Endothelial cell of umbilical vein (primary cell): ENCODE data around the gene CDH3. TPM values are rescaled to one million over a fixed set of nuclear protein-coding genes. Genes with fewer than 3 reads are reported as not detected.

Experiments used
- BruUV-seq: library from RNA; stranded (reverse); fragments of 400-500 nt; replicated peaks from 2 replicates; lab custom pipeline; 2021; lab: Mats Ljungman, UMichigan
- CTCF ChIA-PET: fragments of 300-600, 350-600 bp; sonication (Branson Sonifier 250); formaldehyde crosslinking; loops from one replicate; lab custom pipeline; 2021; ENCODE audit warnings: antibody characterized with exemption, inconsistent platforms; lab: Charles Lee
- POLR2A ChIA-PET: fragments of 300-600, 350-600 bp; sonication (Branson Sonifier 250); formaldehyde crosslinking; loops from one replicate; lab custom pipeline; 2021; ENCODE audit warnings: antibody characterized with exemption, inconsistent platforms; lab: Charles Lee
- DNase-seq: peaks from one replicate; pipeline ENCODE4 v3.0.0-alpha.2; 2011; ENCODE audit warnings: low read depth, low spot score
- FAIRE-seq: peaks from 2 replicates; lab custom pipeline; 2011; peaks lifted over from hg19 to GRCh38; lab: Jason Lieb, UNC
- H2AFZ ChIP-seq: 2 replicates; pipeline ENCODE4 v1.6.0; 2012; ENCODE audit warnings: low read depth, low read length, control low read depth, inconsistent platforms
- H3K27ac ChIP-seq: 2 replicates; pipeline ENCODE4 v1.5.1; 2011; ENCODE audit warnings: low read depth, mild to moderate bottlenecking, control low read depth, low read length, moderate library complexity; ENCODE audit not compliant: insufficient read depth
- H3K27me3 ChIP-seq, 2 experiments: 2 replicates each; pipeline versions ENCODE4 v1.6.0 to v1.6.1; 2011; ENCODE audit warnings: low read length in 2 of 2, mixed read lengths in 1 of 2; ENCODE audit not compliant: control insufficient read depth in 2 of 2, insufficient read depth in 2 of 2
- H3K36me3 ChIP-seq, 2 experiments: 2 replicates in 1 of 2; 3 replicates in 1 of 2; pipeline ENCODE4 v1.5.1; 2011; ENCODE audit warnings: low read length in 2 of 2, mild to moderate bottlenecking in 1 of 2, moderate library complexity in 1 of 2; ENCODE audit not compliant: control insufficient read depth in 2 of 2, insufficient read depth in 2 of 2; ENCODE audit errors: extremely low read depth in 1 of 2
- H3K4me1 ChIP-seq: 3 replicates; pipeline ENCODE4 v1.5.1; 2011; ENCODE audit warnings: mild to moderate bottlenecking, low read length; ENCODE audit not compliant: control insufficient read depth, insufficient read depth; ENCODE audit errors: extremely low read depth
- H3K4me2 ChIP-seq: 2 replicates; pipeline ENCODE4 v1.6.1; 2011; ENCODE audit warnings: low read length, control low read depth, mixed read lengths; ENCODE audit not compliant: insufficient read depth
- H3K4me3 ChIP-seq, 3 experiments: fragments of 200-600 bp in 1 of 3; sonication (generic), shearing (Covaris generic) in 1 of 3; replicated peaks in 1 of 3; 2 replicates each; pipeline ENCODE4 v1.5.1; 2011 to 2016; ENCODE audit warnings: control low read depth in 3 of 3, low read length in 3 of 3, mild to moderate bottlenecking in 2 of 3, inconsistent platforms in 1 of 3, low read depth in 1 of 3, moderate library complexity in 1 of 3; ENCODE audit not compliant: insufficient read depth in 1 of 3
- H3K79me2 ChIP-seq: 2 replicates; pipeline ENCODE4 v1.6.0; 2012; ENCODE audit warnings: low read length, inconsistent platforms; ENCODE audit not compliant: control insufficient read depth, insufficient read depth
- H3K9ac ChIP-seq: replicated peaks from 2 replicates; pipeline ENCODE3; 2011; ENCODE audit warnings: low read length, control low read depth; ENCODE audit not compliant: insufficient read depth; ENCODE audit errors: extremely low read depth
- H3K9me1 ChIP-seq: replicated peaks from 3 replicates; pipeline ENCODE4 v1.6.0; 2011; ENCODE audit warnings: mild to moderate bottlenecking, low read length; ENCODE audit not compliant: control insufficient read depth, insufficient read depth; ENCODE audit errors: extremely low read depth
- H3K9me3 ChIP-seq: replicated peaks from 2 replicates; pipeline ENCODE4 v1.5.1; 2012; ENCODE audit warnings: low read length, inconsistent platforms; ENCODE audit not compliant: control insufficient read depth, insufficient read depth
- H4K20me1 ChIP-seq: replicated peaks from 2 replicates; pipeline ENCODE3; 2011; ENCODE audit warnings: mild to moderate bottlenecking, low read length; ENCODE audit not compliant: control insufficient read depth, insufficient read depth; ENCODE audit errors: extremely low read depth
- CTCF ChIP-seq, 2 donors: IDR thresholded peaks; 1 replicate in 1 of 2; 2 replicates in 1 of 2; pipeline ENCODE4 v1.5.1; 2011; ENCODE audit warnings: low read length in 2 of 2, mild to moderate bottlenecking in 2 of 2, moderate library complexity in 2 of 2, control low read depth in 1 of 2, inconsistent platforms in 1 of 2, low read depth in 1 of 2; ENCODE audit not compliant: insufficient read depth in 1 of 2; ENCODE audit errors: extremely low read depth in 1 of 2
- EZH2 ChIP-seq: IDR thresholded peaks from 2 replicates; pipeline ENCODE4 v1.6.1; 2012; ENCODE audit warnings: borderline replicate concordance, low read depth, mild to moderate bottlenecking, moderate library complexity, low read length, inconsistent platforms; ENCODE audit not compliant: severe bottlenecking
- FOS ChIP-seq: IDR thresholded peaks from 2 replicates; pipeline ENCODE4 v1.6.1; 2011; ENCODE audit warnings: mild to moderate bottlenecking, low read length, moderate library complexity, borderline replicate concordance; ENCODE audit not compliant: insufficient read depth
- GATA2 ChIP-seq: IDR thresholded peaks from 2 replicates; pipeline ENCODE4 v1.7.0; 2011; ENCODE audit warnings: low read depth, mild to moderate bottlenecking, moderate library complexity, mixed read lengths, low read length; ENCODE audit not compliant: insufficient read length, insufficient read depth
- JUN ChIP-seq: IDR thresholded peaks from 2 replicates; pipeline ENCODE4 v1.6.1; 2011; ENCODE audit warnings: borderline replicate concordance, low read depth; ENCODE audit not compliant: insufficient read length, insufficient read depth
- MAX ChIP-seq: IDR thresholded peaks from 2 replicates; pipeline ENCODE4 v1.6.1; 2011; ENCODE audit not compliant: insufficient read depth, insufficient read length
- MYC ChIP-seq: IDR thresholded peaks from one replicate; pipeline ENCODE4 v1.6.1; 2011; ENCODE audit warnings: mild to moderate bottlenecking, low read depth, low read length
- POLR2A ChIP-seq: IDR thresholded peaks from 2 replicates; pipeline ENCODE4 v1.6.1; 2012; ENCODE audit warnings: low read depth, mild to moderate bottlenecking, control low read depth, low read length
- POLR2AphosphoS5 ChIP-seq: IDR thresholded peaks from 2 replicates; pipeline ENCODE4 v1.6.1; 2012; ENCODE audit warnings: low read depth, mild to moderate bottlenecking, control low read depth, low read length, moderate library complexity; ENCODE audit not compliant: insufficient read depth
- dilution Hi-C: fragments of 300-500 bp; cut with MboI; formaldehyde crosslinking; loops from one replicate; pipeline ENCODE4 v1.15.0; 2019; ENCODE audit warnings: low sequenced_read_pairs; ENCODE audit not compliant: extremely low pct_ligation_motif_present
- intact Hi-C: fragments of 100-400 bp; cut with micrococcal nuclease; formaldehyde crosslinking; loops from one replicate; pipeline ENCODE4 v1.10.0; 2022
- polyA plus RNA-seq, 4 experiments: library from polyadenylated mRNA; depleted of rRNA in 3 of 4; stranded (reverse) in 3 of 4; unstranded in 1 of 4; fragments of >200 nt; gene quantifications; 2 replicates each; pipeline versions ENCODE4 v1.2.1 to v1.2.3, GENCODE V29; 2011 to 2012; ENCODE audit warnings: missing spikeins in 1 of 4
- total RNA-seq: library from RNA; stranded (reverse); gene quantifications from 2 replicates; pipeline ENCODE4 v1.2.3, GENCODE V29; 2021

Gene CDH3
- total and polyA plus RNA-seq, 2 donors (not counting 3 experiments of a cell fraction or from before 2014, with no cell fraction given) = 0.03 TPM; not detected in 1

- FAIRE-seq = no peak
- no peak for DNase-seq
- Histone ChIP-seq H3K9me3 (no peaks in the 10 kb centered on the region), H3K4me1 (no peaks in the 10 kb centered on the region), H3K27me3 (no peaks in the 10 kb centered on the region), H3K9ac (no peak overlapping the region), H3K9me1 (no peaks in the 10 kb centered on the region), H3K4me2 (no peak overlapping the region), H3K79me2 (no peaks in the 10 kb centered on the region), H4K20me1 (no peaks in the 10 kb centered on the region), H3K36me3 (no peaks in the 10 kb centered on the region), H3K4me3 (no peak overlapping the region), H2AFZ (no peak overlapping the region), H3K27ac (no peak overlapping the region)
- no TSS peak for BruUV-seq
- intact Hi-C loops (no loop called here), dilution Hi-C loops (no loop called here)
- CTCF ChIA-PET = no interaction called here
- POLR2A ChIA-PET = no interaction called here
- TF ChIP-seq CTCF (IDR thresholded peaks at IDR 0.05; ENCODE audit: extremely low read depth in 1 of 2, insufficient read depth in 1 of 2, low read depth in 1 of 2, low read length in 2 of 2) = no peak
- no peak for TF ChIP-seq GATA2
- TF ChIP-seq FOS = no peak
- no peak for TF ChIP-seq MYC
- TF ChIP-seq POLR2A = no peak
- no peak for TF ChIP-seq POLR2AphosphoS5
- no peak for TF ChIP-seq JUN
- no peak for TF ChIP-seq EZH2
- no peak for TF ChIP-seq MAX
These were observed 16.9 kb downstream of the CDH3 start for GRCh38 chr16:68662035-68662434.
